BE2C (cell line): ENCODE results near the gene TRIM37.

Source experiments
- DNase-seq: peaks from one replicate; pipeline ENCODE4 v3.0.0-alpha.2; 2020
- H3K27me3 ChIP-seq: fragments of 250-450 bp; sonication (Bioruptor Pico); 2 replicates; pipeline ENCODE4 v1.5.1; 2020; ENCODE audit warnings: mild to moderate bottlenecking
- H3K36me3 ChIP-seq: fragments of 250-450 bp; sonication (Bioruptor Pico); 2 replicates; pipeline ENCODE4 v1.5.1; 2020; ENCODE audit warnings: mild to moderate bottlenecking
- H3K4me1 ChIP-seq: fragments of 250-450 bp; sonication (Bioruptor Pico); 2 replicates; pipeline ENCODE4 v1.5.1; 2020
- H3K4me3 ChIP-seq: 2 replicates; pipeline ENCODE4 v1.5.1; 2011; ENCODE audit warnings: low read depth, low read length
- H3K9me3 ChIP-seq: fragments of 250-450 bp; sonication (Bioruptor Pico); 2 replicates; pipeline ENCODE4 v1.5.1; 2020
- TF ChIP-seq, protein P1 (sequence below): IDR thresholded peaks from 2 replicates; pipeline ENCODE4 v1.5.1; 2012; ENCODE audit warnings: mild to moderate bottlenecking, low read depth, low read length

TRIM37 gene

DNA sequence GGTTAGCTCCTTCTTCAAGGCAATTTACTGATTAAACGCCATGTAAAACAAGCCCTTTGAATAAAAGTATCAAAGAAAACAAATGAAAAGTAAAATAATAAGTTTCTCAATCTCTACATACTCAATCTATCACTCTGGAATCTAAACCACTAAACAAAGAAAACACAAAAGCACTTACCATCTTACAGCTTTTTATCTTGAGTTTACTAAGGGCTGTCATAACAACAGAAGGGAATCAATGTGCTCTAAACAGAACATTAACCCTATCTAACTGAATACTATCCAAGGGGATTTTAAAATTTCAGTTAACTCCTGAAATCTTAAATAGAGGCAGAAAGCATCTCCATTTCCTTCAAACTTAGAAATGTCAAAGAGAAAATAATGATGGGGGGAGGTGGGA, 44.9 kb upstream of the TRIM37 start:
- DNase-seq, result no peak
- Histone ChIP-seq H3K36me3 (peaks cover 9% of the 10 kb centered on the region), H3K4me3 (no peak overlapping the region), H3K9me3 (no peaks in the 10 kb centered on the region), H3K4me1 (no peaks in the 10 kb centered on the region; the same call in 1 of the 2 replicates), H3K27me3 (no peaks in the 10 kb centered on the region)
- TF ChIP-seq, protein P1, sequence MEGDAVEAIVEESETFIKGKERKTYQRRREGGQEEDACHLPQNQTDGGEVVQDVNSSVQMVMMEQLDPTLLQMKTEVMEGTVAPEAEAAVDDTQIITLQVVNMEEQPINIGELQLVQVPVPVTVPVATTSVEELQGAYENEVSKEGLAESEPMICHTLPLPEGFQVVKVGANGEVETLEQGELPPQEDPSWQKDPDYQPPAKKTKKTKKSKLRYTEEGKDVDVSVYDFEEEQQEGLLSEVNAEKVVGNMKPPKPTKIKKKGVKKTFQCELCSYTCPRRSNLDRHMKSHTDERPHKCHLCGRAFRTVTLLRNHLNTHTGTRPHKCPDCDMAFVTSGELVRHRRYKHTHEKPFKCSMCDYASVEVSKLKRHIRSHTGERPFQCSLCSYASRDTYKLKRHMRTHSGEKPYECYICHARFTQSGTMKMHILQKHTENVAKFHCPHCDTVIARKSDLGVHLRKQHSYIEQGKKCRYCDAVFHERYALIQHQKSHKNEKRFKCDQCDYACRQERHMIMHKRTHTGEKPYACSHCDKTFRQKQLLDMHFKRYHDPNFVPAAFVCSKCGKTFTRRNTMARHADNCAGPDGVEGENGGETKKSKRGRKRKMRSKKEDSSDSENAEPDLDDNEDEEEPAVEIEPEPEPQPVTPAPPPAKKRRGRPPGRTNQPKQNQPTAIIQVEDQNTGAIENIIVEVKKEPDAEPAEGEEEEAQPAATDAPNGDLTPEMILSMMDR, result no peak

DNA sequence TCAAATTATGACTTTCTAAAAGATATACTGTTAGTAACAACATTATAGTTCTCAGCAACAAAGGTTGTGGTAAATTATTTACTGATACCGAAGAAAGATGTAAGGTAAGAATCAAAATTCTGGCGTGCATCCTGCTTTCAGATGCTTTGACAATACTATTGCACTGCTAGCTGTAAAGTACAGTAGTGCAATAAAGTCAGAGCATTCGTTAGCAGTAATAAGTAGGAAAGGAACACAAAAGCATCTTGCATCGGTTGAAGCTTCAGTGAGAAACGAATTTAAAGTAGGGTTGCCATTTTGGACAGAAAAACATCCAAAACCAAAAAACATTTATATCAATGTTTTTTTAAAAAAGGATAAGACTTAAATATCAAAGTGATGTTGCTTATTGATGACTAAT, 44.3 kb upstream of the TRIM37 start:
- TF ChIP-seq, protein P1, result no peak
- no peak for DNase-seq
- no peak overlapping the region for H3K4me3 ChIP-seq

DNA sequence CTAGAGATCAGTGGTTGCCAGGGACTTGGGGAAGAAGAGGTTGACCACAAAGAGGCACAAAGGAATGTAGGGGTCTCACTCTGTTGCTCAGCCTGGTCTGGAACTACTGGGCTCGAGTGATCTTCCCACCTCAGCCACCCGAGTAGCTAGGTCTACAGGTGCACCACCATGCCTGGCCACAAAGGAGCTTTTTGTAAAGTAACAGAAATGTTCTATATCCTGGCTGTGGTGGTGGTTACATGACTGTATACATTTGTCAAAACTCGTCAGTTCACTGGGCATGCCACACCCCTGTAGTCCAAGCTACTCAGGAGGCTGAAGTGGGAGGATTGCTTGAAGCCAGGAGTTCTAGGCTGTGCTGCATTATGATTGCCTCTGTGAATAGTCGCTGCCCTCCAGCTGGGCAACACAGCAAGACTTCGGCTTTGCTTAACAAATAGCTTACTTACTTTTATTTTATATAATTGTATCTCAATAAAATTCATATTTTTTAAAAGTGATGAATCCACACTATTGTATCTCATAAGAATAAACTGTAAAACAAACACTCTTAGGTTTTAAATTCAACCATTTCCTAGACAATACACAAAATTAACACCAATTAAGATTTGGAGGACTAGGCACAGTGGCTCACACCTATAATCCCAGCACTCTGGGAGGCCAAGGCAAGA, 43.3 kb upstream of the TRIM37 start:
- Histone ChIP-seq H3K9me3 (no peaks in the 10 kb centered on the region), H3K27me3 (no peaks in the 10 kb centered on the region), H3K4me3 (no peak overlapping the region), H3K4me1 (no peaks in the 10 kb centered on the region; the same call in 1 of the 2 replicates), H3K36me3 (peaks cover 9% of the 10 kb centered on the region)
- no peak for DNase-seq
- TF ChIP-seq, protein P1, result no peak

More for the DNA sequence above, 44.3 kb upstream of the TRIM37 start:
- Histone ChIP-seq H3K27me3 (no peaks in the 10 kb centered on the region), H3K4me1 (no peaks in the 10 kb centered on the region; the same call in 1 of the 2 replicates), H3K9me3 (no peaks in the 10 kb centered on the region), H3K36me3 (peaks cover 9% of the 10 kb centered on the region)

DNA sequence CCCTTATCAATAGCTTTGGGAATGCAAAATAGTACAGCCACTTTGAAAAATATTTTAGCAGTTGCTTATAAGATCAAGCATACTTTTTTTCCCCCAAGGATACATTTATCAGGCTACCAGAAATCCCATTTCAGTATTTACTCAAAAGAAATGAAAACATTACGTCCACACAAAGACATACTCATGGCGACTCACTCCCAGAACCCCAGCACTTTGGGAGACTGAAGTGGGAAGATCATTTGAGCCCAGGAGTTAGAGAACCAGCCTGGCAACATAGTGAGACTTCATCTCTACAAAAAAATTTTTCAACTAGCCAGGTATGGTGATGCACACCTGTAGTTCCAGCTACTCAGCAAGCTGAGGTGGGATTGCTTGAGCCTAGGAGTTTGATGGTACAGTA, 42.4 kb upstream of the TRIM37 start:
- Histone ChIP-seq H3K36me3 (peaks cover 14% of the 10 kb centered on the region), H3K9me3 (no peaks in the 10 kb centered on the region), H3K27me3 (no peaks in the 10 kb centered on the region), H3K4me1 (no peaks in the 10 kb centered on the region; the same call in 1 of the 2 replicates), H3K4me3 (no peak overlapping the region)
- TF ChIP-seq, protein P1, result no peak
- no peak for DNase-seq

DNA sequence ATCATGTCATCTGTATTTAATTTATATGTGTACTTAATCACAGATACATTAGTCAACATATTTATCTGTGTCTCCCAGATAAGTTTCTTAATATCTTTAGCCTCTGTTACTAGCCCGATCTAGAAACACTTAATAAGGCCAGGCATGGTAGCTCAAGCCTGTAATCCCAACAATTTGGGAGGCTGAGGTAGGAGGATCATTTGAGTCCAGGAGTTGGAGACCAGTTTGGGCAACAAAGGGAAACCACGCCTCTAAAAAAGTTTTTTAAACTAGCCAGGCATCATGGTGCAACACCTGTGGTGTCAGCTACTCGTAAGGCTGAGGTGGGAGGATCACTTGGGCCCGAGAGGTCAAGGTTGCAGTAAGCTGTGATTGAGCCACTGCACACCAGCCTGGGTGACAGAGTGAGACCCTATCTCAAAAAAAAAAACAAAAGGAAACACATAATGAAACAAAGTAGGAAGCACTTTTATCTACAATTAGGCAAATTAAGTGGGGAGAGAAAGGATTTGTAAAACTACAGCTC, 39.0 kb upstream of the TRIM37 start:
- Histone ChIP-seq H3K36me3 (peaks cover 21% of the 10 kb centered on the region), H3K9me3 (no peaks in the 10 kb centered on the region), H3K4me3 (no peak overlapping the region), H3K4me1 (no peaks in the 10 kb centered on the region), H3K27me3 (no peaks in the 10 kb centered on the region)
- TF ChIP-seq, protein P1, result no peak
- no peak for DNase-seq

DNA sequence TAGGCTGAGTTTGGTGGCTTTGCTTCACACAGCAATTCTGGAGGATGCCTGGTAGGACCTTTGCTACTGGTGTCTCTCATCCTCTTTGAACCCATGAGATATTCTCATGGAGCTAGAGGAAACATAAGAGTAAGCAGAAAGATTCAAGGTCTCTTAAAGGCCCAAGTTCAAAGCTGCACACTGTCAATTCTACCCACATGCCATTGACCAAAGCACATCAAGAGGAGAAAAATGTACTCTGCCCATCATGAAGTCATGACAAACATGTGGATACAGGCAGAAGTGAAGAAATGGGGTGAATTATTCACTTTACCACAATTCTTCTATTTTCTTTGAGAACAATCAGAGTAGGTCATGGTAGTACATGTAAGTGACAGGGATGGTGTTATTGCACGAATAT, 35.2 kb upstream of the TRIM37 start:
- no peak for DNase-seq
- no peak overlapping the region for H3K4me3 ChIP-seq
- TF ChIP-seq, protein P1, result no peak
- no peaks in the 10 kb centered on the region for H3K9me3 ChIP-seq
- H3K27me3 ChIP-seq, result no peaks in the 10 kb centered on the region
- H3K4me1 ChIP-seq, result no peaks in the 10 kb centered on the region
- H3K36me3 ChIP-seq, result peaks cover 12% of the 10 kb centered on the region
